Measurements from ENCODE around the gene RNF207. TPM values are rescaled to one million over a fixed set of nuclear protein-coding genes. Genes with fewer than 3 reads are reported as not detected.

The RNF207 gene
- total and polyA plus RNA-seq, 9 donors = 2.0 to 24.4 (median 7.7) TPM

DNA sequence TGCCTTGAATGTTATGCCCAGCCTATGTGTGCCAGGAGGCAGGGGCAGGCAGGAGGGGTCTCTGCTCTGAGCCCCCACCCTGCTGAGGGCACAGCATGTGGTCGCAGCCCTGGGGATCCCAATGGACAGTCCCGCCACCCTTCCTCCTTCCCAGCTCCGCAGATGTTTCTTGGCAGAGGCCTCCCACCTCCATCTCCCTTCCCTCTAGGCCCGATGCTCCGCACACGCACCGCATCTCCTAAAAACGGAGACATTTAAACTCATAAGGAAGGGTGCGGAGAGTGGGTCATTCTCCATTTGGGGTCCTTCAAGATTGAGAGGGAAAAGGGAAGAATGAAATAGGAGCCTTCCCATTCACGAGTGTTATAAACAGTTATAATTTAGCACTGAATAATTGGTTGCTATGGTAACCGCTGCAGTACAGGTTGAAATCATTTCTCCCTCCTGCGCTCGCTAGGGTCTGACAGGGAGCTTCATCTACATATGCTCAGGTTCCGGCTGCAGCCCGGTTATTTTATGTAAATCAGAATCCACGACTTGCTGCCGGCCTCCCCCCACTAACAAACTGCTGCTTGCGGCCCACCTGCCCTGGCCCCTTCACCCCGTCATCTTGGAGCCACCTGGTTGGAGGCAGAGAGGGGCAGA is 41.8 kb upstream of the RNF207 start:
- Histone ChIP-seq H3K9me3 (no peaks in the 10 kb centered on the region), H3K36me3 (no peaks in the 10 kb centered on the region), H3K4me1 (ENCODE audit: insufficient read depth) (no peaks in the 10 kb centered on the region), H3K4me3 (no peak overlapping the region), H3K27ac (no peak overlapping the region), H3K27me3 (no peaks in the 10 kb centered on the region)
- intact Hi-C loops (cut with DNase I) = no loop called here
- TF ChIP-seq POLR2A (IDR thresholded peaks at IDR 0.05) (no peak), EP300 (IDR thresholded peaks at IDR 0.05) (no peak)
- TF ChIP-seq, protein P1, sequence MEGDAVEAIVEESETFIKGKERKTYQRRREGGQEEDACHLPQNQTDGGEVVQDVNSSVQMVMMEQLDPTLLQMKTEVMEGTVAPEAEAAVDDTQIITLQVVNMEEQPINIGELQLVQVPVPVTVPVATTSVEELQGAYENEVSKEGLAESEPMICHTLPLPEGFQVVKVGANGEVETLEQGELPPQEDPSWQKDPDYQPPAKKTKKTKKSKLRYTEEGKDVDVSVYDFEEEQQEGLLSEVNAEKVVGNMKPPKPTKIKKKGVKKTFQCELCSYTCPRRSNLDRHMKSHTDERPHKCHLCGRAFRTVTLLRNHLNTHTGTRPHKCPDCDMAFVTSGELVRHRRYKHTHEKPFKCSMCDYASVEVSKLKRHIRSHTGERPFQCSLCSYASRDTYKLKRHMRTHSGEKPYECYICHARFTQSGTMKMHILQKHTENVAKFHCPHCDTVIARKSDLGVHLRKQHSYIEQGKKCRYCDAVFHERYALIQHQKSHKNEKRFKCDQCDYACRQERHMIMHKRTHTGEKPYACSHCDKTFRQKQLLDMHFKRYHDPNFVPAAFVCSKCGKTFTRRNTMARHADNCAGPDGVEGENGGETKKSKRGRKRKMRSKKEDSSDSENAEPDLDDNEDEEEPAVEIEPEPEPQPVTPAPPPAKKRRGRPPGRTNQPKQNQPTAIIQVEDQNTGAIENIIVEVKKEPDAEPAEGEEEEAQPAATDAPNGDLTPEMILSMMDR (IDR thresholded peaks at IDR 0.05) = no peak
- WGBS, 3 donors = 60 to 68% (median 62%) methylated on average over 19 of the region's 19 CpGs
- DNase-seq = no peak

DNA sequence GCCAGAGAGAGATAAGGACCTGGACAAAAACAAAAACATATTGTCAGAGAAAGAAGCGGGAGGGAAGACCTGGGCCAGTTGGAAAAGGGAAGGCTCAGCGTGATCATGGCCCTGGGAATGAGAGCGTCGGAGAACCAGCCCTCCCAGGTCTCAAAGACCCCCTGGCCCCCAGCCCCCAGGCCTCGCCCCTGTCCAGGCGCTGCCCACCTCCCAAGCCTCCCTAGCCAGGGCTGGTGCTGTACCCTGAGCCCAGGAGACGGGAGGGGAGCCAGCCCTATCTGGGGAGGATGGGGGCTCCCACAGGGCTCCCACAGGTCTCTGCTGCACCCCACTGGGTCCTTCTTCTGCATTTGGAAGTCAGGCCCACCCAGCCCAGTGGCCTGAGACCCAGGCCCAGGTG is 40.9 kb upstream of the RNF207 start:
- Histone ChIP-seq H3K4me1 (ENCODE audit: insufficient read depth) (no peaks in the 10 kb centered on the region), H3K36me3 (no peaks in the 10 kb centered on the region), H3K9me3 (no peaks in the 10 kb centered on the region), H3K27ac (no peak overlapping the region), H3K27me3 (no peaks in the 10 kb centered on the region), H3K4me3 (no peak overlapping the region)
- TF ChIP-seq POLR2A (IDR thresholded peaks at IDR 0.05) (no peak), EP300 (IDR thresholded peaks at IDR 0.05) (no peak)
- TF ChIP-seq, protein P1 (IDR thresholded peaks at IDR 0.05) = no peak
- intact Hi-C loops (cut with DNase I) = no loop called here
- WGBS, 3 donors = 51 to 60% (median 57%) methylated on average over 5 to 7 of the region's 7 CpGs
- DNase-seq = no peak

DNA sequence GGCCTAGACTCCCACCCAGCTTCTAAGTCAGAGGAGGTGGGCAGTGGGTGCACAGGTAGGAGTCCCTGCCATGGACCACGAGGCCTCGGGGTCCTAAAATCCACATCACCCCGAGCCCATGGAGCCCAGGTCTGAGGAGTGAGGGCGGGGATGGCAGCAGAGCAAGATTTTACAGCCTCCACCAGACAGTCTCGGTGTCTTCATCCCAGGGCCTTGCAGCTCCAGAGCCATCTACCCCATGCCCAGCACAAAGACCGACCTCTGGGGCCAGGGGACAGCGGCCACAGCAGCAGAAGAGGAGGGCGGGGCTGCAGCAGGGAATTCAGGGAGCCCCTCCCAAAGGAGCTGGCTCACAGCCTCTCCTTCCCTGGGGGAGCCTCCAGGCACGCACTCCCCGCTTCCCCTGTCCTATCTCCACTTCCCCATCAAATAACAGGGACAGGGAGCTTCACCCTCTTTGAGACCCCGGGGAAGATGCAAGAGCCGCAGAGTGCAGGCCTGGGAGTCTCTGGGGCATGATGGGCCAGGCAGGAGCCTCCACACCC is 40.4 kb upstream of the RNF207 start:
- intact Hi-C loops (cut with DNase I) = no loop called here
- no peaks in the 10 kb centered on the region for H3K36me3 ChIP-seq
- H3K4me1 ChIP-seq (ENCODE audit: insufficient read depth) = no peaks in the 10 kb centered on the region
- TF ChIP-seq EP300 (IDR thresholded peaks at IDR 0.05) (no peak), POLR2A (IDR thresholded peaks at IDR 0.05) (no peak)
- TF ChIP-seq, protein P1 (IDR thresholded peaks at IDR 0.05) = no peak
- no peak overlapping the region for H3K4me3 ChIP-seq
- H3K9me3 ChIP-seq = no peaks in the 10 kb centered on the region
- no peak for DNase-seq
- WGBS, 3 donors = 63 to 66% (median 66%) methylated on average over 12 of the region's 12 CpGs
- no peak overlapping the region for H3K27ac ChIP-seq
- H3K27me3 ChIP-seq = no peaks in the 10 kb centered on the region

DNA sequence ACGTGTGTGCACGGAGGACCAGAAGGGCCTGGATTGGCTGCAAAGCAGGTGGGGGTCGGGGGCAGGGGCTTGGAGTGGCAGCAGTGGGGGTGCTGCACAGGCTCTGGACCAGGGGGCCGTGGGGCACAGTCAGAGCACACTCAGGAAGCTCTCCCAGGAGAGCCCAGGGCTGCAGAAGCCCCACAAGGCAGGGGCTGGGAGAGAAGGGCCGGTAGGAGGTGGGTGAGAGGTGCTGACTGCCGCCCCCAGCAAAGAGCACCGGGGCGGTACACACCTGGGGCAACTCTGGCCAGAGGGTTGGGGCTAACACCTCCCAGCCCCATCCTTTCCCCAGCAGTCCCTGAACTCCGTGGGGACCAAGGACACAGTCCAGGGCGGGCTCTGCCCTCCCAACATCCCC is 39.7 kb upstream of the RNF207 start:
- H3K27ac ChIP-seq = no peak overlapping the region
- TF ChIP-seq EP300 (IDR thresholded peaks at IDR 0.05) = no peak
- no peak for TF ChIP-seq POLR2A (IDR thresholded peaks at IDR 0.05)
- TF ChIP-seq, protein P1 (IDR thresholded peaks at IDR 0.05) = no peak
- H3K36me3 ChIP-seq = no peaks in the 10 kb centered on the region
- no peaks in the 10 kb centered on the region for H3K4me1 ChIP-seq (ENCODE audit: insufficient read depth)
- H3K4me3 ChIP-seq = no peak overlapping the region
- WGBS, 3 donors = 52 to 55% (median 54%) methylated on average over 9 to 10 of the region's 10 CpGs
- H3K9me3 ChIP-seq = no peaks in the 10 kb centered on the region
- H3K27me3 ChIP-seq = no peaks in the 10 kb centered on the region
- no peak for DNase-seq
- intact Hi-C loops (cut with DNase I) = no loop called here
